ENCODE results near the gene IL23R.
"Not testable (repeated sequence)": the region's sequence is repeated elsewhere in the genome, so short reads cannot be mapped to it uniquely, and the experiment has no call there.

The IL23R gene

DNA sequence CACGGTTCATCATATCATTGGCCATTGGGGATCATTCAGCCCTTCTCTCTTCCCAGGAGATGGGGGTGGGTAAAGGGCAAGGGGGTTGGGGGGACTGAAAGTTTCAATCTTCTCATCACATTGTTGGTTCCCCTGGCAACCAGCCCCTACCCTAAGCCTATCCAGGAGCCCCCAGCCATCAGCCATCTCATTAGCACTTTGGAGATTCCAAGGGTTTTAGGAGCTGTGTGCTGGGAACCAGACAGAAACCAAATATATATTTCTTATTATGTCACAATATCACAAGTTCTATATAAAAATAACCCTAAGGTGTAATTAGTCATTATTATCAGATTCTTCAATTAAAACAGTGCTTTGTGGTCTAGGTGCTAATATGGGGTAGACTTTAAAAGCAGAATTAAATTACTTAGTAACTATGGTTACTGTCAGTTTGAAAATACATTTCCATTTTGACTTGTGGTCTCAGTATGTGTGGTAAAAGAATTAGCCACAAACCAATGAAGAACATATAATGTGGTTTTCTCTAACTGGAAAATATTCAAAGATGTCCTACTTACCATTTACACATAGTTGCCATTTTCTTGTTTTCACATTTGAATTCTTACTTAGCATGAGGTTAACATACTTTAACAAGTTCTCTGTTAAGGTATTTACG is 28.1 kb downstream of the IL23R start:
- TF ChIP-seq CTCF (IDR thresholded peaks at IDR 0.05; ENCODE audit: low read depth, low read length): no peak
- DNase-seq (ENCODE audit: extremely low read depth, low read depth): no peak

DNA sequence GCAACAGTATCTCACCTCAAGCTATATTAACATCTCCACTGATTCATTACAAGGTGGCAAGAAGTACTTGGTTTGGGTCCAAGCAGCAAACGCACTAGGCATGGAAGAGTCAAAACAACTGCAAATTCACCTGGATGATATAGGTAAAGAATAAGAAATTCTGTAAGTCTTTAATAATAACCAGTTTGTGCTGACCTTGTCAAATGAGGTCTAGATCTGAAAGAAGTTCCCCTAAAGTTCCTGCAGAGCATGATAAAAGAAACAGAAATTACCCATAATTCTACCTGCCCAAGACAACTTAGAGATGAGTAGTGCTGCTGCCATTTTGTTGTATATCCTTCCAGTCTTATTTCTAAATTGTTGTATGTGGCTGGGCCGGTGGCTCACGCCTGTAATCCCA is 34.5 kb downstream of the IL23R start:
- no peak for TF ChIP-seq CTCF (IDR thresholded peaks at IDR 0.05; ENCODE audit: low read depth, low read length)
- no peak for DNase-seq (ENCODE audit: extremely low read depth, low read depth)

DNA sequence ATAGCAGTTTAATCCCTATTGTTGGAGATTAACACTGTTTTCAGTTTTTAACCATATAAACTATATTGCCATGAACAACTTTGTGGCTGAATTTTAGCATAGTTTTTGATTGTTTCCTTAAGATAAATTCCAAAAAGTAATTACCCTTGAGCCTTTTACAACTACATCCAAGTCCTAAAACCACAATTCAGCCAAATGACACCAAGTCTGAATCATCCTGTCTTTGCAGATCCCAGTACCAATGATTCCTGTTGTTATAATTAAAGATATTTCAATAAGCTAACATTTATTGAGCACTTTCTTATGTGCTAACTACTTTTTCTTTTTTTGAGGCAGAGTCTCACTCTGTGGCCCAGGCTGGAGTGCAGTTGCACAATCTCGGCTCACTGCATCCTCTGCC is 35.6 kb downstream of the IL23R start:
- no peak for TF ChIP-seq CTCF (IDR thresholded peaks at IDR 0.05; ENCODE audit: low read depth, low read length)
- DNase-seq (ENCODE audit: extremely low read depth, low read depth): no peak

- no peak for TF ChIP-seq CTCF (IDR thresholded peaks at IDR 0.05; ENCODE audit: low read depth, low read length)
- no peak for DNase-seq (ENCODE audit: extremely low read depth, low read depth)
Observed at GRCh38 chr1:67204298-67204980, 38.2 kb downstream of the IL23R start.

GRCh38 chr1:67207398-67207797 is 41.1 kb downstream of the IL23R start:
- not testable (repeated sequence) for DNase-seq (ENCODE audit: extremely low read depth, low read depth)

- no peak for TF ChIP-seq CTCF (IDR thresholded peaks at IDR 0.05; ENCODE audit: low read depth, low read length)
- no peak for DNase-seq (ENCODE audit: extremely low read depth, low read depth)
Observed at GRCh38 chr1:67208217-67208616, 42.0 kb downstream of the IL23R start.

DNA sequence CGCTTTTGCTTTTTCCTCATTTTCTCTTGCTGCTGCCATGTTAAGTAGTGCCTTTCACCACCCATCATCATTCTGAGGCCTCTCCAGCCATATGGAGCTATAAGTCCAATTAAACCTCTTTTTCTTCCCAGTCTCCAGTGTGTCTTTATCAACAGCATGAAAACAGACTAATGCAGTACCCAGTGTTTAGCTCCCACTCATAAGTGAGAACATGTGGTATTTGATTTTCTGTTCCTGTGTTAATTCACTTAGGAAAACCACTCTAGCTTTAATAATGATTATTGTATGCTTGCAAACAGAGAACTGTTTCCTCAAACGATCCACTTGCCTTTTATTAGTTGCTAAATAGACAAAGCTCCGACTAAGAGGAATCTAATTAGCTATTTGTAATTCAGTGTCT is 43.3 kb downstream of the IL23R start:
- TF ChIP-seq CTCF (IDR thresholded peaks at IDR 0.05; ENCODE audit: low read depth, low read length): no peak
- DNase-seq (ENCODE audit: extremely low read depth, low read depth): no peak

Data from AG09319 (cell line).